Ramos (cell line): ENCODE measurements around the gene SLC25A33.

ENCODE experiments used
- in situ Hi-C: fragments of 300-500 bp; cut with MboI; formaldehyde crosslinking; loops from one replicate; pipeline ENCODE4 v1.14.3; 2022; ENCODE audit warnings: low sequenced_read_pairs; ENCODE audit not compliant: unreplicated experiment

Gene SLC25A33

DNA sequence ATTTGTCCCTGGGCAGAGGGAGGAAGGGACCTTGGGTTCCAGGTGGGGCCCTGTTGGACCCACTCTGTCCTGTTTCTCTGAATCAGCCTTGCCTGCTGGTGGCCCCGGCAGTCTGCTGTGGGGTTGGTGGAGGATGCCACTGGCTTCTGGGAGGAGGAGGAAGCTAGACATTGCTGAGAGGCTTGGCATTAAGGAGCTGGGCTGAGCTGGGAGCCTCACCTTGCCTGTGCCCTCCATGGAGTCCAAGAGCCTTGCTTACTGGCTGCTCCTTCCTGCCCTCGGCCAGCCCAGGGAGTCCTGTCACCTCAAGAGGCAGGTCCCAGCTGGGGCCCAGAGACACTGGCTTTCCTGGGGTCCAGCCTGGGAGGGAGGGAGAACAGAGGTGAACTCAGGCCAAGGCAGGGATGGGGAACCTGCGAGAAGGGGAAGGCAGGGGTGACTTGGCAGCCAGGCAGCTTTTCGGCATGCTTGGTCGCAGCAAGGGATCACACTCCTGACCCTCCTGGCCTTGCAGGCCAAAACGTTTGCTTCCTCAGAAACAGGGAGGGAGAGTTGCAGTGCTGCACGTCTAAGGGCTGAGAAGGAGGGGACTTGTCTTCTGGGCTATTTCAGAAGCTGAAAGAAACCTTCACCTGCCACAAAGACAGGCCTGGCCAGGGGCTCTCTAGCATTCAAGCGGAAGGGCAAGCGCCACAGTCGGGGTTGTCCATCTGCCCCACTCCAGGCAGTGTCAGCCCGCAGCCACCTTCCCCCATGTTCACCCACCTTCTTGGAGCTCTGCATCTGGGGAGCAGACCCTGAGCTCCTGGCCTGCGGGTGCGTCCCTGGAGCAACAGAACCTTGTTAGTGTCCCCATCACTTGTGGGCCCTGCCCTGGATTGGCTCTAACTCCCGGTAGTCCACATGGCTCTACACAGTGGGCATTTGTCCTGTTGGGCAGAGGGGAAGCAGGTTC, 58.4 kb downstream of the SLC25A33 start:
- in situ Hi-C loops: no loop called here

DNA sequence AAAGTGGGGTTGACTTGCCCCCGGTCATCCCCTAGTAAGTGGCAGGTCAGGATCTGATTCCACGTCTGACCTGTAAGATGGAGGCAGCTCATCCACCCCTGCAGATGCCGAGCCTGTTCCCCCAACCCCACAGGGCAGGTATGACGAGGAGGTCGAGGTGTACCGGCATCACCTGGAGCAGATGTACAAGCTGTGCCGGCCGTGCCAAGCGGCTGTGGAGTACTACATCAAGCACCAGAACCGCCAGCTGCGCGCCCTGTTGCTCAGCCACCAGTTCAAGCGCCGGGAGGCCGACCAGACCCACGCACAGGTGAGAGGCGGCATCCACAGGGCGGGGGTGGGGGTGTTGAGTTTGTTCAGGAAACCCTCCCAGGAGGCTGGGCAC, 59.0 kb downstream of the SLC25A33 start:
- in situ Hi-C loops: no loop called here

DNA sequence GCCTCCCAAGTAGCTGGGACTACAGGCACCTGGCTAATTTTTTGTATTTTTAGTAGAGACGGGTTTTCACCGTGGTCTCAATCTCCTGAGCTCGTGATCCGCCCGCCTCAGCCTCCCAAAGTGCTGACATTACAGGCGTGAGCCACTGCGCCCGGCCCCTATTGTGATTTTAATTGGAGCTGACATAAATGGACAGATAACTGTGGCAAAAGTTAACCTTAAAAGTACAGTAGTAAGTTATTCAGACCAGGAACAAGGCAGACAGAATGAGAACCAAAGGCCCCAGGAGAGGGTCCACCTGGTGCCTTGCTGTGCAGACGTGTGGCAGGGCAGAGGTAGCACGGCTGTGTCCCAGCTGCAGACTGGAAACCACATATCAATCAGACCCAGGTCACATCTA, 60.5 kb downstream of the SLC25A33 start:
- in situ Hi-C loops: no loop called here

DNA sequence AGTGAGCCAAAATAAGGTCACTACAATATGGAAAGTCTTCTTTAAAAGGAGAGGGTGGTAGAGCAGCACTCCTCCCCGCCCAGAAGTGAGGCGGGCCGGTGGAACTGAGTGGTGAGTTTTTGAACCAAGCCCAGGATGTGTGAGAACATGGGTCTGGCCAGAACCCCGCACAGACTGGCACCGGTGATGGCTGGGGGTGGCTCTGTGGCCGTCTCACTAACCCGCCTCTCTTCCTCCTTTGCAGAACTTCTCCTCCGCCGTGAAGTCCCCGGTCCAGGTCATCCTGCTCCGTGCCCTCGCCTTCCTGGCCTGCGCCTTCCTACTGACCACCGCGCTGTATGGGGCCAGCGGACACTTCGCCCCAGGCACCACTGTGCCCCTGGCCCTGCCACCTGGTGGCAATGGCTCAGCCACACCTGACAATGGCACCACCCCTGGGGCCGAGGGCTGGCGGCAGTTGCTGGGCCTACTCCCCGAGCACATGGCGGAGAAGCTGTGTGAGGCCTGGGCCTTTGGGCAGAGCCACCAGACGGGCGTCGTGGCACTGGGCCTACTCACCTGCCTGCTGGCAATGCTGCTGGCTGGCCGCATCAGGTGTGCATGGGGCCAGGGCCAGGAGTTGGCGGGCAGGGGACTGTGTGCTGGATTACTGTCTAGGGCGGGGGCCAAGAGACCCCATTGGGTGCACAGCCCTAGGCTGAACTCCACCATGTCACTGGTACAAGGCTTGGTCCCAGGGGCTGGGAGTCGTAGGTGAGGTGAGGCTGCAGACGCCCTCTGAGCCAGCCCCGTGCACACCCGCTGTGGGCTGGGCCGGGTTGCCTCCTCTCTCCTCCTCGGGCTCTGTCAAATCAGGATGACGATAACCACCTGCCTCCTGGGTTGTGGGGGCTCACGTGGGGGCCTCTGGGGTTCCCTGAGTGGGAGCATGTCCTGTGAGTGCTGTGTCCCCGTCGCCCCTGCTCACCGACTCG, 61.9 kb downstream of the SLC25A33 start:
- in situ Hi-C loops: no loop called here

DNA sequence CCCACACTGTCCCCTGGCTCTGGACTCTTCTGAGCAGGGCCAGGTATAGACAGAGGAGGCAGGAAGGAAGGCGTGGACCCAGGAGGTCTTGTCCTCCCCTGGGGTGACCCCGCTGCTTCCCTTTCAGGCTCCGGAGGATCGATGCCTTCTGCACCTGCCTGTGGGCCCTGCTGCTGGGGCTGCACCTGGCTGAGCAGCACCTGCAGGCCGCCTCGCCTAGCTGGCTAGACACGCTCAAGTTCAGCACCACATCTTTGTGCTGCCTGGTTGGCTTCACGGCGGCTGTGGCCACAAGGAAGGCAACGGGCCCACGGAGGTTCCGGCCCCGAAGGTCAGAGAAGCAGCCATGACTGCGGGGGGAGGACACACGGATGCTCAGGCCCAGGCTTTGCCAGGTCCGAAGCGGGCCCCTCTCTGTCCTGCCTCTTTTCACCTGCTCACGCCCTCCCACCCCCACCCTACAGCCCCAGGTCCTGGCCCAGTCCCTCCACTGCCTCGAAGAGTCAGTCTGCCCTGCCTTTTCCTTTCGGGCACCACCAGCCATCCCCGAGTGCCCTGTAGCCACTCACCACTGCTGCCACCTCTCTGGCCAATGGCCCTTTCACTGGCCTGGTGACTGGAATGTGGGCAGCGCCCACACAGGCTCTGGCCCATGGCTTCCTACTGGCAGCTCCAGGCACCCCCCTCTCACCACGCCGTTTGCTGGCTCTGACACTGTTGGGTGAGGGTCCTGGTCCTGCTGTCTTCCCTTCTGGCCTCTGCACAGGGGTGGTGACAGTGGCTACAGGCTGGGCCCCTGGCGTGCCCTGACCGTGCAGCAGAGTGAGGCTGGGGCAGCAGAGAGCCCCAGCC, 62.9 kb downstream of the SLC25A33 start:
- in situ Hi-C loops: no loop called here

DNA sequence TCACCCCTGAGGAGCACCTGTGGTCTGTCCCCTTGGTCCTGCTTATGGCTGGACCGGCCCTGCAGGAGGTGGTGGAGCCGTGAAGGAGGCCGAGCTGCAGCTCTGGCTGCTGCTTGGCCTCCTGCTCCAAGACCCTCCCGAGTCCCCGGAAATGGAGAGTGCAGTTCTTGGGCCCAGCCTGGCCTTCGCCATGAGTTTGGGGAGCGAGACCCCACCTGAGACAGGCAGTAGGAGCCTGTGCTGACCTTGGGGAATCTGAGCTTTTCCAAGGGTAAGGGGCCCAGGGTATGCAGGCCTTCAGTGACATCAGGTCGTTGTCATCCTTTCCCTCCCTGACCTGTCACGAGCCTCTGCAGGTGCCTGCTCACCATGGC, 63.5 kb downstream of the SLC25A33 start:
- in situ Hi-C loops: no loop called here

DNA sequence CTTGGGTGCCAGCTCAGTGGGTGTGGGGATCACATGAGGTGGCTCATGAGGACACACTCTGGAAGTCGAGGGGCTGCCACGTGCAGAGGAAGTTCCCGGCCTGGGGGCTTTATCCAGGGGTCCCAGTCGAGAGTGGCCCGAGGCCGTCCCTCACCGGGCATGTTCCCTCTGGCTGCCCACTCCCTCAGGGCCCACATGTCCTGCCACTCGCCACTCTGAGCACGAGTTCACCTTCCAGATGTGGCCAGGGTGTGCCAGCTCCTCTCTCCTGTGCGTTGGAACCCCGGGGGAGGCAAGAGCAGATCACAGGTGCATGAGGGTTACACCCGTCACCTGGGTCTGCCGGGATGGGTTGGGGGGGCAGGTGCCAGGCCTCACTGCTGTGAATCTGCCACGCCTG, 64.0 kb downstream of the SLC25A33 start:
- in situ Hi-C loops: no loop called here

DNA sequence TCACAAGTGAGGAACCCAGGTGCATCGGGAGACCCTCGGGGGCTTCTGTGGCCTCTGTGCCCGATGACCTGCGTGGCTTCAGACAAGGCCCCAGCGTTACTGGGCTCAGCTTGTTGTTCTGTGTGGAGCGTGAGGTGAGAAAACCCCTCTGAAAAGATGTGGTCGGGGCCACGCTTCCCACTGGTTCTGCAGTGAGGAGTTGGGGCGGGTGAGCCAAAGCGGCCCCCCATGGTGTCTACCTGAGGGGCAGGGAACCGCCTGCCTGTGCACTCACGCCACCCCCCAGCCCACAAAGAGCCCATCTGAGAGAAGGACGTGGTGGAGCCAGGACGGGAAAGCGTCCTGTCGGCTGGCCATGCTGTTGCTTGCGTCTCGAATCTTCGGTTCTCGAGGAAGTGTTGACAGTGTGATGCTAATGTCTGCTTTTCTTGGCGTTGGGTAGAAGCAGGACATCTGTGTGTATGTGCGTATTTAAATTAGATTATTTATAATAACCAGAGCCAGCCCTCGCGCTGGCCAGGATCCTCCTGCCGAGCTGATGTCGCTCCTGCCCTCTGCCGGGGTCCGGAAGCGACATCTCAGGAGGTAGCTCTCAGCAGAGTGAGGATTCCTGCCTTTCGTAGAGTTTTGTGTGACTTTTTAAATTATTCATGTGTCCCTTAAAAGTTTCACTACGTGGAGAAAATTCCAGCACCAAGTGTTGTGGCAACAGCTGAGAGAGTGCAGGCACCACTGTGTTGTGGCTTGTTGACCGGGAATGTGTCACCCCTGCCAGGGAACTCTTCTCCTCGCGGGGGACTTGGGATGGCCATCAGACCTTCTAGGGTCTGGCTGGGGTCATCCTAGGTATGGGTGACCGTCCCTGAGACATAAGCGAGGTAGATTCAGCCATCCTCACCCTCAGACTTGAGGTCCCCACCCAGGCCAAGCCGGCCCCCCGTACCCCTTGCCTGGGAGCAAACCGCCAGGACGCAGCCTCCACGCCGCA, 64.8 kb downstream of the SLC25A33 start:
- in situ Hi-C loops: no loop called here

DNA sequence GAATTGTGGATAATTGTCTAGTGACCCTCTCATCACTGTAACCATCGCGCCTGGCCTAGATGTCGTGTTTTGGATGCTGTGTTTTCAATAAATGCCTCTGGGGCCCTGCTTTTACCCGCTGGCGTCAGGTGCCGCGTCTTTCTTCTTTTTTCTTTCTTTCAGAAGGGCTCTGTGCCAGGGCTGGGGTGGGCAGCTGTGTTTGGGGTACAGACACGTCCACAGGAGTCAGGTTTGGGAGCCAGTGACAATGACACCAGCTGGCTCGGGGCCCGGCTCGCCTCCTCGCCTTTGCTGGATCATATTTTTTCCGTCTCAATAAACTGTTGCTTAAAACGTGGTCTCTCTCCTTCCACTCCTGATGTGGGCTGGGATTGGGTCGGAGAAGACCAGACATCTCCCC, 65.6 kb downstream of the SLC25A33 start:
- in situ Hi-C loops: no loop called here

DNA sequence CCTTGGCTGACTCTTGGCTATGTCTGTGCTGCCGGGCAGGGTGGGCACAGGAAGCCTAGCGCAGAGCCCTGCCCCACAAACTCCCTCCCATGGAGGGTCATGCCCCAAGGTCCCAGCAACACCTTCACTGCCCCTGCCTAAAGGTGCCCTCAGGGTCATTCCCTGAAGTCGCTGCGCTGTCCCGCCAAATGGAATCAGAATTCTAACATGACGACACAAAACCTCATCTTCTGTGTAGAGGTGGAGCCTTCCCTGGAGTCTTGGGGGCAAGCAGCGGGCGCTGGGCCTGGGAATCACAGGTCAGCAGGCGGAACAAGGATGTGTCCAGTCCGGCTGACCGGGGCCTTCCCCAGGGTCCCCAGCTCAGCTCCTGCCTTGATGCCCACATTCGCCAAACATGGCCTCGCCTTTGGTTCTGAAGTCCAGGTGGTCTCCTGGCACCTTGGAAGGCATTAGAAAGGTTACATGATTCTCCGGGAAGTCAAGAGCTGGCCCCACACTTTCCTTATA, 66.7 kb downstream of the SLC25A33 start:
- in situ Hi-C loops: no loop called here

DNA sequence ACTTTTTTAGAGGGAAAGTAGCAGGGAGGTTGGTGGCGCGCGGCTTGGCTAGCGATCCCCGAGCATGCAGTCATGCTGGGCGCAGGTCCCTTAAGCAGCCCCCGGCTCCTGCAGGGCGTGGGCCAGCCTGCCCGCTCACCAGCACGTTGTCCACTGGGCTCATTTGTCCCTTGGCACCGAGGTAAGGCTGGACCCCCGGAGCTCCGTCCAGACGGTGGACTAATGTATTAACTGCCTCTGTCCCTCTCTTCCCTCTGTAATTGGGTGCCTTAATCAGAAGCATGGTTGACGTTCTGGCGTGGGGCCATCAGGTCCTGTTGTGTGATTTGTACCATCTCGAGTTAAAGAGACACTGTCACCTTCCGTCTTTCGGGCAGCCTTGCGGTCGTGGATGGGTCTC, 67.2 kb downstream of the SLC25A33 start:
- in situ Hi-C loops: no loop called here

DNA sequence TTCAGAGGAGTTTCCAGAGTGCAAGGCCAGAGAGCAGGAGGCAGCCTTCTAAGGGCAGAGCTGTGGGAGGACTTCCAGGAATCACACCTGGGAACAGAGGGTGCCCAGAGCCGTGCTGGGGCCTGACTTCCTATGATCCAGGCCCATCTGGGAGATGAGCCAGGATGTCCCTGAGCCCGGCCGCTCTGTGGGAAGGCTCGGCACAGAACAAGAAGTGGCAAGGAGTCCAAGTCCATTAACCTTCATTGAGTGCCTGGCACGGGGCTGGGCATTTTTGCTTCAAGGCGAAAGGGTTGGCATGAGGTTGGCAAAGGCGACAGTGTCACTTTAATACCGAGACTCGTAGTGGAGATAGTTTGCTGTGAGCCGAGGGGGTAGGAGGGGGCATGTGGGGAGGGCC, 67.7 kb downstream of the SLC25A33 start:
- in situ Hi-C loops: no loop called here

DNA sequence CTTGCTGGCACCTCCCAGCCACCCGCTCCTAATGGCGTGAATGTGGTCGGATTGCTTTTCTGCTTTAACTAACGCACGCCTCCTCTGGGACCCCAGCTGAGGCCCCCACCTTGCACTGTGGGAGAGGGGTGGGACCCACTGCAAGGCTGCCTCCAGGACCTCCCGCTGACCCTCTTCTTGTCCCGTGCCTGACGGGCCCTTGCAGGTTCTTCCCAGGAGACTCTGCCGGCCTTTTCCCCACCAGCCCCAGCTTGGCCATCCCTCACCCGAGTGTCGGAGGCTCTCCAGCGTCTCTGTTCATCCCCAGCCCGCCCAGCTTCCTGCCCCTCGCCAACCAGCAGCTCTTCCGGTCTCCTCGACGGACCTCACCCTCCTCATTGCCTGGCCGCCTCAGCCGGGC, 68.1 kb downstream of the SLC25A33 start:
- in situ Hi-C loops: no loop called here

DNA sequence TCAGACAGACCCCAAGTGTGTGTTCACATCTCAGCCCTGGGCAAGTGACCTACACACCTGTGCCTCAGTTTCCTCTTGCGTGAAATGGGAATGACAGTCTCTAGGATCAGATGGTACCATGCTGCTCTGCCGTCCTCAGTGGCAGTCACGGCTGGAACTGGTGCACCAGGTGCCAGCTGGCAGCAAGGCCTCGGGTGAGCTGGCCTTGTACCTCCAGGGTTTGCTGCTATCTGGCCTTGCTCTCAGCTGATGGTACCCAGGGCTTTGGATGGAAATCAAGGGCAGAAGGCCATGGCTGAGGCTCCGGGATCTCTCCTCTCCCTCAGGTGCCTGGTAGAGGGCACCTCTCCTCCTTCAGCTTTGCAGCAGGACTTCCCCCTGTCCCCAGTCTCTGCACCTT, 70.7 kb downstream of the SLC25A33 start:
- in situ Hi-C loops: no loop called here

DNA sequence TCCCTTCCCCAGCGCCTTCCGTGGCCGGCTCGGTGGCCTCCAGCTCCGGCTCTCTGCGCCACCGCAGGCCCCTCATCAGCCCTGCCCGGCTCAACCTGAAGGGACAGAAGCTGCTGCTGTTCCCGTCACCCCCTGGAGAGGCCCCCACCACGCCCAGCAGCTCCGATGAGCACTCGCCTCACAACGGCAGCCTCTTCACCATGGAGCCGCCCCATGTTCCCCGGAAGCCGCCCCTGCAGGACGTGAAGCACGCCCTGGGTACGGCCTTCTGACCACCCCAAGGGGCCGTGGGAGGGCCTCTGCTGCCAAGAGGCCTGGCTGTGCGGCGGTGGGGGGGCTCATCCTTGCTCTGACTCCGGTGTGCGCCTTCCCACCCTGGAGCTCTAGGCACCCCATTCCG, 71.3 kb downstream of the SLC25A33 start:
- in situ Hi-C loops: no loop called here

DNA sequence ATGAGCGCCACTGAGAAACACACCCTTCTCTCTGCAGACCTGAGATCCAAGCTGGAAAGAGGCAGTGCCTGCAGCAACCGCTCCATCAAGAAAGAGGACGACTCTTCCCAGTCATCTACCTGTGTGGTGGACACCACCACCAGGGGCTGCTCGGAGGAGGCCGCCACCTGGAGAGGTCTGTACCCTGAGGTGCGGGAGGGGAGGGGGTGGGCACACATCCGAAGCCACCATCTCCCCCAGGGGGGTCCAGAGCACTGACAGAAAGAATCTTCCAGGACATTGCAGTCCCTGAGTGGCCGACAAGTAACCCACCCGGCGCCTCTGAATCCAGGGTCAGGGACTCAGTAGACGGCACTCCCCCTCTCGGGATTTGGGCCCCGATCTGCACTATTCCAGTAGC, 72.5 kb downstream of the SLC25A33 start:
- in situ Hi-C loops: no loop called here

DNA sequence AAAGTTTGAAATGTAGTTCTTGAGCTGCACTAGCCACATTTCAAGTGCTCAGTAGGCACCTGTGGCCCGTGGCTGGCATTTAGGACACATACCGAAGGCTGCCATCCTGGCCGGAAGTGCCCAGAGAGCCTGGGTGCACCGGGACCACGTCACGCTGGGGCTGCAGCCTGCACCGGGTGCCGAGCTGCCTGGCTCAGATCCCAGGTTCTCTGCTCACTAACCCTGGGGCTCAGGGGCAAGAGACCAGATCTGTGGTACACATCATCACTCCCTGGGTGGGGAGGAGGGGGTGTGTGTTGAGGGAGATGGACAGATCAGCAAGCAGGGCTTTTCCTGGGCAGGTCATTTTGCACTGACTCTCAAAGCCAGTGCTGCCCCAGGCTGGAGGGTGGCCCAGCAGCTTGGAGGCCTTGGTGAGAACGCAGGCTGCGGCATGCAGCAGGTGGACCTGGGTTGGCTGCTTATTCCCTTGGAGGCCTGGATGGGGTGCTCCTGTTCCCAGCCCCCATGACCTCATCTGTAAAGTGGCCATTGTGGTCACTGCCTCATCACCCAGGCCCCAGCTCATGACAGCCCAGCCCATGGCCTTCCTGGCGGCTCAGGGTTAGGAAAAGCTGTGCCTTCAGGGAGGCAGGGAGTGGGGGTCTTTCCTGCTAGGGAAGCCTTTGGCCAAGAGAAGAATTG, 73.0 kb downstream of the SLC25A33 start:
- in situ Hi-C loops: no loop called here

DNA sequence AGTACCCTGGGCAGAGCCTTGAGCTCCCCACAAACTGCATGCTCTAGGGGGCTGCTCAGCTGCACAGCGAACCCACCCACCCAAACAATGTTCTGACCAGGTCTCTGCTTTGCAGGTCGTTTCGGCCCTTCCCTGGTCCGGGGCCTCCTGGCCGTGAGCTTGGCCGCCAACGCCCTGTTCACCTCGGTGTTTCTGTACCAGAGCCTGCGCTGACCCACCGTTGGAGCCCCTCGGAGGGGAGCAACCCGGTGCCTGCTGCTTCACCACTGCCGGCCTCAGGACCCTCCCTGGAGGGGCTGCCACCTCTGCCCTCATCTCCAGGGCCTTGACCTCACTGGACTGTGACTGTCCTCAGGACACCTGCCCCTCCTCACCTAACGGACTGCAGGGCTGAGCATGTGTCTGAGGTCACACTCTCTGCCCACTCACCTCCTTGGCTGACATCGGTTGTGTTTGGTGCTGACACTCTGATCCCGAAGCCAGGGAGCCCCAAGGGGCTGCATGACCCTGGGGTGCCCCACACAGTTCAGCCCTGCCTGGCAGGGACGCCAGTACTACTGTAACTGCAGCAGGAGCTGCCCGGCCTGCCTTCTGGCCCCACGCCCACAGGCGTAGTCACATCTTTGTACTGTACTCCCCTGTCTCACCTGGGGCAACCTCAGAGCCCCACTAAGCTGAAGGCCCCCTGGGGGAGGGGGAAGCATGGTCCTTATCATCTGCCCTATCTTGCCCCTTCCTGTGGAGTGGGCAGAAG, 73.8 kb downstream of the SLC25A33 start:
- in situ Hi-C loops: no loop called here
